Heart right ventricle (tissue), 16 donors: Measurements from ENCODE around the gene ZYG11A. TPM values are rescaled to one million over a fixed set of nuclear protein-coding genes. Genes with fewer than 3 reads are reported as not detected.

Experiments used
- ATAC-seq, 8 donors: fragments of 200-7000 bp; cut with Tn5 transposase; one replicate each; pipeline ENCODE4 v1.9.1; 2020; ENCODE audit warnings: mild to moderate bottlenecking in 8 of 8, moderate library complexity in 8 of 8, moderate number of reproducible peaks in 1 of 8
- DNase-seq, 2 donors: peaks; one replicate each; pipeline ENCODE4 v3.0.0-alpha.2; 2020
- H3K27ac ChIP-seq, 10 donors: fragments of 200-600 bp; sonication (generic) in 2 of 10; one replicate each; pipeline versions ENCODE4 v1.5.0 to v1.8.0; 2020 to 2022; ENCODE audit warnings: mild to moderate bottlenecking in 3 of 10
- H3K27me3 ChIP-seq, 7 donors: fragments of 200-600 bp; one replicate each; pipeline ENCODE4 v1.8.0; 2021 to 2022; ENCODE audit warnings: mild to moderate bottlenecking in 2 of 7
- H3K36me3 ChIP-seq, 9 donors: fragments of 200-600 bp; sonication (generic) in 1 of 9; one replicate each; pipeline versions ENCODE4 v1.5.0 to v1.8.0; 2020 to 2022; ENCODE audit warnings: mild to moderate bottlenecking in 2 of 9
- H3K4me1 ChIP-seq, 9 donors: fragments of 200-600 bp; sonication (generic) in 1 of 9; one replicate each; pipeline versions ENCODE4 v1.5.0 to v1.8.0; 2020 to 2022; ENCODE audit warnings: mild to moderate bottlenecking in 4 of 9
- H3K4me3 ChIP-seq, 10 donors: fragments of 200-600 bp; sonication (generic) in 2 of 10; one replicate each; pipeline versions ENCODE4 v1.5.0 to v1.8.0; 2020 to 2022; ENCODE audit warnings: mild to moderate bottlenecking in 7 of 10, moderate library complexity in 2 of 10
- H3K9me3 ChIP-seq, 11 donors: fragments of 200-600 bp in 10 of 11; sonication (generic) in 2 of 11; one replicate each; pipeline versions ENCODE4 v1.5.0 to v1.8.0; 2013 to 2022; ENCODE audit warnings: mild to moderate bottlenecking in 2 of 11, control low read depth in 1 of 11, moderate library complexity in 1 of 11
- CTCF ChIP-seq, 9 donors: fragments of 200-600 bp; sonication (generic) in 2 of 9; IDR thresholded peaks; one replicate each; pipeline versions ENCODE4 v1.5.0 to v1.8.0; 2021 to 2022; ENCODE audit warnings: antibody characterized with exemption in 9 of 9, mild to moderate bottlenecking in 5 of 9, moderate library complexity in 1 of 9
- WGBS, 2 donors: extraction: QIAGEN DNeasy Blood & Tissue Kit; methylation state at CpG; one replicate each; pipeline ENCODE4 v1.1.7; 2013; ENCODE audit warnings: inconsistent platforms in 1 of 2; 5-methylcytosine and 5-hydroxymethylcytosine counted together
- intact Hi-C, 10 donors: fragments of 100-400 bp; cut with DNase I; formaldehyde crosslinking; loops; one replicate each; pipeline versions ENCODE4 v1.11.1 to v1.14.2; 2022
- polyA plus RNA-seq, 2 donors: library from polyadenylated mRNA; stranded (reverse); fragments of 200-250 nt; gene quantifications; one replicate each; pipeline ENCODE4 v1.2.3, GENCODE V29; 2013
- total RNA-seq, 10 donors: library from RNA; stranded (reverse); fragmentation: NEBNext Ultra II Directional in 3 of 10; extraction: Animal tissue kit (Norgen Biotek cat#: 25700) in 3 of 10; gene quantifications; one replicate each; pipeline versions ENCODE4 v1.2.1 to v1.2.4, GENCODE V29; 2021 to 2023
- donor health status: Arrhythmogenic right ventricular cardiomyopathy.
- donor health status: ischemic (EF 13 %, LVEDD 7.1; RV severe dilation, severe dysfunction).
- donor health status: healthy with polysubstance abuse.
- donor health status: DM: no; HTN: yes; CAD: no.
- donor health status: DM: no; HTN: no; CAD: no.
- donor health status: ischemic (EF 25% LVEDD 6.9; RV normal size, moderate dysfunction).
- donor health status: ischemic (EF 25% LVEDD 5.7; RV mildly dilated, moderate dysfunction).
- donor health status: healthy.
- donor health status: DM: yes; HTN: yes; CAD: no.
- donor health status: Ischemic cardiomyopathy.
- donor health status: ischemic (EF 35%, LVEDD 5.7; RV mildly dilated, moderate dysfunction).
- donor health status: nonischemic (EF 11% LVEDD 7.7; RV severe dilation, severe dysfunction).
- donor health status: DM: yes; HTN: yes; CAD: no.
- donor health status: PGD.
- donor health status: ischemic (EF 29% LVEDD 5.4; RV normal size, mild dysfunction).
- donor health status: nonischemic (EF 23%, LVEDD 6.1; RV moderate dilation, normal function).

Gene ZYG11A
- total and polyA plus RNA-seq, 12 donors: 0.07 TPM; not detected in 11

DNA sequence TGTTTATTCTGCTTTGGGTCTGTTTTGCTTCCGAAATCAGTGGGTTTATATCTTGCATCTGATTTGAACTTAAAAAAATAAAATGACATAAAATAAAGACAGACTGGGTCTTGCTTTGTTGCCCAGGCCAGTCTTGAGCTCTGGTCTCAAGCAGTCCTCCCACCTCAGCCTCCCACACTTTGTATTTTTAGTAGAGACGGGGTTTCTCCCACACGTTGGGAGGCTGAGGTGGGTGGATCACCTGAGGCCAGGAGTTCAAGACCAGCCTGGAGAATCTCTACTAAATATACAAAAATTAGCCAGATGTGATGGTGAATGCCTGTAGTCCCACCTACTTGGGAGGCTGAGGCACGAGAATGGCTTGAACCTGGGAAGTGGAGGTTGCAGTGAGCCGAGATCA, 5.9 kb downstream of the ZYG11A start:
- no peaks in the 10 kb centered on the region for H3K36me3 ChIP-seq
- intact Hi-C loops: no loop called here
- 82 to 87% methylated on average over 5 of the region's 5 CpGs for WGBS, 2 donors
- no peak overlapping the region for H3K27ac ChIP-seq
- H3K4me3 ChIP-seq: no peak overlapping the region
- peaks cover 0 to 5% (median under 1%) of the 10 kb centered on the region in 9 donors for H3K4me1 ChIP-seq
- peaks cover 0 to 33% (median 17%) of the 10 kb centered on the region in 7 donors for H3K27me3 ChIP-seq
- ATAC-seq (no peak), DNase-seq (no peak)
- H3K9me3 ChIP-seq: no peaks in the 10 kb centered on the region
- no peak for TF ChIP-seq CTCF (IDR thresholded peaks at IDR 0.05)

GRCh38 chr1:52850951-52851350, 8.4 kb downstream of the ZYG11A start:
- Histone ChIP-seq H3K9me3 (no peaks in the 10 kb centered on the region), H3K4me3 (no peak overlapping the region), H3K36me3 (no peaks in the 10 kb centered on the region), H3K27ac (no peak overlapping the region), H3K27me3 (peaks cover 0 to 14% (median 0%) of the 10 kb centered on the region in 7 donors), H3K4me1 (no peaks in the 10 kb centered on the region)
- intact Hi-C loops: no loop called here
- WGBS, 2 donors: 89 to 93% methylated on average over 4 of the region's 4 CpGs
- DNase-seq: no peak
- ATAC-seq: no peak
- no peak for TF ChIP-seq CTCF (IDR thresholded peaks at IDR 0.05)

DNA sequence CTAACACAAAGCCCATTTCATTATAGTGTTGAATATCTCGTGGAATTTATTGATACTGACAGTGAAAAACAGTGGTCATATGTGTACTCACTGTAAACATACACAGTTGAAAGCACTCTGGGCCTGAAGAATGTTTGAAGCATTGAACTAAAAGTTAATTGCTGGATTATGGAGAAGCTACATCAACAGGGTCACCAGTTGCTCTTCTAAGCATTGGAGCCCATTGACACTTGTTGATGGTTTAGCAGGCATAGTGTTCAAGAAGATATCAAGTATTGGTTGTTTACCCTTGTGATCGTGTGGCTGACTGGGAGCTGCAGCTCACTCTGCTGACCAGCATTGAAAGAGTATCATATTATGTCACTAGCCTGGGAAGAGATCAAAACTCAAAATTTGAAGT, 10.3 kb downstream of the ZYG11A start:
- WGBS, 2 donors: 74 to 76% methylated on average over 2 of the region's 2 CpGs
- intact Hi-C loops: no loop called here
- Histone ChIP-seq H3K4me1 (no peaks in the 10 kb centered on the region), H3K27ac (no peak overlapping the region), H3K4me3 (no peak overlapping the region), H3K9me3 (no peaks in the 10 kb centered on the region), H3K36me3 (no peaks in the 10 kb centered on the region), H3K27me3 (peaks cover 0 to 6% (median 0%) of the 10 kb centered on the region in 7 donors)
- TF ChIP-seq CTCF (IDR thresholded peaks at IDR 0.05): no peak
- ATAC-seq: no peak
- no peak for DNase-seq

GRCh38 chr1:52855584-52855983, 13.0 kb downstream of the ZYG11A start:
- no peaks in the 10 kb centered on the region for H3K4me1 ChIP-seq
- H3K27me3 ChIP-seq: peaks cover 0 to 6% (median 0%) of the 10 kb centered on the region in 7 donors
- H3K36me3 ChIP-seq: no peaks in the 10 kb centered on the region
- no peaks in the 10 kb centered on the region for H3K9me3 ChIP-seq
- ATAC-seq: no peak
- no peak overlapping the region for H3K4me3 ChIP-seq
- 93 to 96% methylated on average over 4 of the region's 4 CpGs for WGBS, 2 donors
- intact Hi-C loops: no loop called here
- DNase-seq: no peak
- H3K27ac ChIP-seq: no peak overlapping the region
- no peak for TF ChIP-seq CTCF (IDR thresholded peaks at IDR 0.05)
